GM19455 (cell line): ENCODE results near the gene PAX8.

Experiments used
- ATAC-seq: cut with Tn5 transposase; IDR thresholded peaks from one replicate; pipeline ENCODE4 v1.9.1; 2021; ENCODE audit not compliant: unreplicated experiment

Gene PAX8

GRCh38 chr2:113209011-113209645 is 69.6 kb downstream of the PAX8 start:
- ATAC-seq: no peak

- no peak for ATAC-seq
Measured at GRCh38 chr2:113208396-113208795, 70.3 kb downstream of the PAX8 start.

GRCh38 chr2:113207021-113207420 is 71.7 kb downstream of the PAX8 start:
- no peak for ATAC-seq

GRCh38 chr2:113206251-113206650 is 72.5 kb downstream of the PAX8 start:
- no peak for ATAC-seq

- ATAC-seq: peak; percentile 64
Measured at GRCh38 chr2:113203901-113204519, 74.7 kb downstream of the PAX8 start.

- no peak for ATAC-seq
Measured at GRCh38 chr2:113203217-113203530, 75.5 kb downstream of the PAX8 start.

GRCh38 chr2:113202305-113203216 is 76.2 kb downstream of the PAX8 start:
- no peak for ATAC-seq

GRCh38 chr2:113201496-113202304 is 77.0 kb downstream of the PAX8 start:
- ATAC-seq: no peak

- ATAC-seq: no peak
Measured at GRCh38 chr2:113200736-113201490, 77.8 kb downstream of the PAX8 start.

- ATAC-seq: no peak
Measured at GRCh38 chr2:113200236-113200635, 78.5 kb downstream of the PAX8 start.

GRCh38 chr2:113198790-113199612 is 79.7 kb downstream of the PAX8 start:
- ATAC-seq: no peak

- no peak for ATAC-seq
Measured at GRCh38 chr2:113198048-113198789, 80.5 kb downstream of the PAX8 start.

- no peak for ATAC-seq
Measured at GRCh38 chr2:113197347-113198047, 81.2 kb downstream of the PAX8 start.

GRCh38 chr2:113196839-113197238 is 81.9 kb downstream of the PAX8 start:
- ATAC-seq: no peak

GRCh38 chr2:113195923-113196501 is 82.7 kb downstream of the PAX8 start:
- ATAC-seq: no peak

- no peak for ATAC-seq
Measured at GRCh38 chr2:113192459-113193100, 86.1 kb downstream of the PAX8 start.

- ATAC-seq: no peak
Measured at GRCh38 chr2:113190871-113191270, 87.8 kb downstream of the PAX8 start.
